GM19240 (cell line): ENCODE results near the gene GJA9.
"Not testable (repeated sequence)": the region's sequence is repeated elsewhere in the genome, so short reads cannot be mapped to it uniquely, and the experiment has no call there.

Experiments
- DNase-seq: peaks from one replicate; pipeline ENCODE4 v3.0.0; 2011; ENCODE audit warnings: low spot score; ENCODE audit not compliant: insufficient read length

Gene GJA9

GRCh38 chr1:38881487-38881886, at the start of gene GJA9:
Gene GJA9 (minus strand): TSS chr1:38881587. CDS start chr1:38876098, 5,489 bp downstream.
- no peak for DNase-seq

DNA sequence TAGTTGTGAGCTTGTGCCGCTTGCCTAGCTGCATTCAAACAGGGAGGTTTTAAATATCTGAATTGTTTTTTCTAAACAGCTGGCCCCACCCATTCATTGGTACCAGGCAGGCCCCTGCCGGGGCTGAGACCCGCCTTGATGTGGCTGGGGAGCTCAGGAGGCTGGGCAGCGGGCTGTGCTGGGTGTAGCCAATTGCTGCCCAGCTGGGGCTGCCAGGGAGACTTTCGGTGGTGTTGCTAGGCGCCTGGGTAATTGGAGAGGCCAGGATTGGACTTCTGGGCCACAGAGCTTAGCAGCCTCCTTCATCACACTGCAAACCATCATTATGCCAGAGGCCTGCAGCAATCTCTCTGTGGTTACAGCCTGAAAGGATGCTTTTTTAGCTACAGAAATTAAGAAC, 48.1 kb upstream of the GJA9 start:
- no peak for DNase-seq

GRCh38 chr1:38929054-38929453, 47.7 kb upstream of the GJA9 start:
- DNase-seq, result no peak

- DNase-seq, result no peak
Observed at GRCh38 chr1:38926091-38926490, 44.7 kb upstream of the GJA9 start.

- no peak for DNase-seq
Observed at GRCh38 chr1:38925391-38925790, 44.0 kb upstream of the GJA9 start.

- no peak for DNase-seq
Observed at GRCh38 chr1:38923607-38924006, 42.2 kb upstream of the GJA9 start.

DNA sequence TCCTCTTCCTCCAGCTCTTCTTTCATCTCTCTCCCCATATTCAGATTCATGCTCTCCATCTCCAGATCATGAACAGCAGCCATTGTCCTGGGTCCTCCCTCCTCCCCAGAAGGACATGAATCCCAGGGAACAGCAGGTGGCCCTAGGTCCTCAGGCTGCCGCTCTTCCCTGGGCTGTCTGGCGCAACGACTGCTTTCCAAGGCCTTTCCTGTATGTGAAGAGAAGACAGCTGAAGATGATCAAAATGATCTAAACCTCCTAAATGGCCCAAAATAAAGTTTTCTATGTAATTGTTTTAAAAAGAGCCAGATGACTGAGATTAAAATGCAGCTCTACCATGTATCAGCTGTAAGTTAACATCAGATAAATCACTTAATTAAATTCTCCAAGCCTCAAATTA, 37.7 kb upstream of the GJA9 start:
- no peak for DNase-seq

DNA sequence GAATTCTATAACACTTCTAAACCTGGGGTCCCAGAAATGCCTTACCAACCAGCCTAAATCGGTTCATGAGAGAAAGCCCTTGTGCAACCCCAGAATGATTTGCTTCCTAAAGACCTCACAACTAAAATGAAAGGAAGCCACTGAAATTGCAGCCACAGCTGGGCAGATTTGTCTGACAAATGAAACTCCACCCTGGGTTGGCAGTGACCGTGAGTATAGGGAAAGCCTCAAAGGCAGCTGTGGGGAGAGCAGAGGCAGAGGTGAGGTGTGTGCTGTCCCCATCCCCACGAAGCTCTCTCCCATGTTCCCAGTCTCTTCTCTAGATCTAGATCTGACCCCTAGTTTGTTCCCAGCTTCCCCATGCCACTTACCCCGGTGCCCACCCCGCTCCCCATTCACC, 37.2 kb upstream of the GJA9 start:
- no peak for DNase-seq

- DNase-seq, result no peak
Observed at GRCh38 chr1:38917772-38918171, 36.4 kb upstream of the GJA9 start.

DNA sequence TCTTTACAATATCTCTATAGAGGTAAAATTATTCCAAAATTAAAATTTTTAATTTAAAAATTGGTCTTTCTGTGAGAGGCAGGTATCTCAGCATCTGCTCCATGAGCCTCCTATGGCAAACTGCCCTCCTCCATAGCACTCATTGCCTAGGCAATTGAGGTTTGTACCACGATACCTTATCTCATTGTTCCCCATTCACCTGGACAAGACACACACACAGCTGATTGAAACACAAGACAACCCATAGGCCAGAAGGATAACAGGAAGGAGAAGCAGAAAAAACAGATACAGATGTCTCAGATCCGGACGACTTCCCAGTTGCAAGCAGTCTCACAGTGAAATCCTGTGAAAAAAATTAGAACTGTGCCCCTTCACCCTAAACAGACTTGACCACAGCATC, 36.0 kb upstream of the GJA9 start:
- DNase-seq, result no peak

DNA sequence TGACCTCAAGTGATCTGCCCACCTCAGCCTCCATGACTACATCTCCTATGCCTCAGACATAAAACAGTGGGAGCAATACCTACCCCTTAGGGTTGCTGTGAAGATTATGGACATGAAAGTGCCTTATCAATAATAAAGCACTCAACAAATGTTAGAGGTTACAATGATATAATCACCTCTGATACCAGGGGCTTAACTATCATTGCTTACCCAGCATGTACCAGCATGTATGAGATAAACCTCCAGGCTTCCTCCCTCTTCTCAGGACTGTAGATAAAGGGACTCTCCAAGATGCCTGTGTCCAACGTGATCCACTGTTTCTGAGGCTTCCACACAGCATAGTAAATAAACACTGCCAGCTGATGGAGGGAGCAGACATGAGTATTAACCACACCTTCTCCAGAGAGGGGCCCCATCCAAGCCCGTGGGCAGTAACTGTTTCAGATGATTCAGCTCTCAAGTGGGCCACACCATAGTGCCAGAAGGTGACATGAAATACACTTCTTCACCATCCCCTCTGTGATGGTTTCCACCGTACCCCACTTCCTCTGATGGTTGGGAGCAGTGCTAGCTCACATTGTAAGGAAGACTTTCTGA, 34.1 kb upstream of the GJA9 start:
- no peak for DNase-seq

GRCh38 chr1:38914908-38915307, 33.5 kb upstream of the GJA9 start:
- DNase-seq, result not testable (repeated sequence)

- no peak for DNase-seq
Observed at GRCh38 chr1:38908821-38909220, 27.4 kb upstream of the GJA9 start.

GRCh38 chr1:38905985-38906384, 24.6 kb upstream of the GJA9 start:
- no peak for DNase-seq

GRCh38 chr1:38899560-38899959, 18.2 kb upstream of the GJA9 start:
- DNase-seq, result no peak

DNA sequence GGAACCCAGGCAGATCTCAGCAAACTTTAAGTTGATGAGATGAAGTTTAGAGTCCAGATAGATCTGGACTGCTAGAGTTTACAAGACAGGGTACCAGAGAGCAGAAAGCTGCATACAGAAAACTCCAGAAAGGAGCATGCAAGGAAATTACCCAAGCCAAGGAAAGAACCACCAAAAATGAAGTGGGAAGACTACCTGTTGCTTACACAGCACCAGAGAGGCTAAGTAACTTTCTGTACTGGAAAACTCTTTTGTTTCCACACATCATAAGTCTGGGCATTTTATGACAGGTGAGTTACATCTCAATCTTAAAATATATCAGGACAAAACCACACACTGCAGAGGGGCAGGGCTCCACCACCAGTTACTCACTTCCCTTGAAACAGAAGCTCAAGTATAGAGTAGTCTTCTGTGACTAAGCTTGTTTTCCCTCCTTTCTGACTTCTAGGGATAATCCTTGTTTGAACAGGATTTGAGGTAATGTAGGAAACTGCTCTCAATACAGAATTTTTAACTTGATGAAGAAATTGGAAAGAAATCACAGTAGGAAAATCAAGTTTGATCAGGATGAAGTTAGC, 17.4 kb upstream of the GJA9 start:
- no peak for DNase-seq

- DNase-seq, result no peak
Observed at GRCh38 chr1:38896169-38896568, 14.8 kb upstream of the GJA9 start.

DNA sequence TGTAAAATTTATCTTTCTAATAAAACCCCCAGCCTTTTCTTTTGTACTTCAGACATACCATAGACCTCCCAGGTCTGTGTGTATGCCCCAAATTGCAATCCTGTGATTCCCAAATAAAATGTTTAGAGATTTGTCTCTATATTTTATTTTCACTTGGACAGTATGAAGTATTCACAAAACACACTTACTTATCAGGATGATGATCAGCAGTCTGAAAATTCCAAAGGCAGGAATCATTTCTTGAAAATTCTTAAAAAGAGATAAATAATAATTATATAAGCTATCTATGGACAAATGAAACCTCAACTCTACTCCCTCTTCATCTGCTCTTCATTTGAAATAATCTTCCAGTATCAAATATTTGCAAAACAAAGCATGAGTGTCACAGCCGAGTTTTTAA, 11.6 kb upstream of the GJA9 start:
- no peak for DNase-seq

- DNase-seq, result no peak
Observed at GRCh38 chr1:38891753-38892152, 10.4 kb upstream of the GJA9 start.

- DNase-seq, result no peak
Observed at GRCh38 chr1:38889589-38889988, 8.2 kb upstream of the GJA9 start.

- DNase-seq, result no peak
Observed at GRCh38 chr1:38888423-38889333, 7.3 kb upstream of the GJA9 start.

GRCh38 chr1:38885092-38885491, 3.7 kb upstream of the GJA9 start:
- no peak for DNase-seq

- DNase-seq, result no peak
Observed at GRCh38 chr1:38875811-38876210, 5.6 kb downstream of the GJA9 start.
